Measurements from ENCODE around the gene BTBD16.
A peak's percentile ranks its signal among the peaks of the same experiment; 100 is the strongest.

Gene BTBD16

GRCh38 chr10:122248356-122249302 lies 22.5 kb upstream of the BTBD16 start:
- DNase-seq, result no peak

GRCh38 chr10:122249303-122249850 lies 21.7 kb upstream of the BTBD16 start:
- DNase-seq, result no peak

GRCh38 chr10:122249991-122250750 lies 20.9 kb upstream of the BTBD16 start:
- no peak for DNase-seq

- no peak for DNase-seq
Measured at GRCh38 chr10:122251459-122252255, 19.4 kb upstream of the BTBD16 start.

- DNase-seq, result no peak
Measured at GRCh38 chr10:122252805-122253204, 18.3 kb upstream of the BTBD16 start.

- DNase-seq, result no peak
Measured at GRCh38 chr10:122253605-122254004, 17.5 kb upstream of the BTBD16 start.

- no peak for DNase-seq
Measured at GRCh38 chr10:122254831-122255230, 16.3 kb upstream of the BTBD16 start.

- DNase-seq, result no peak
Measured at GRCh38 chr10:122255509-122256301, 15.4 kb upstream of the BTBD16 start.

GRCh38 chr10:122257041-122257440 lies 14.1 kb upstream of the BTBD16 start:
- no peak for DNase-seq

GRCh38 chr10:122258136-122259074 lies 12.7 kb upstream of the BTBD16 start:
- no peak for DNase-seq

- no peak for DNase-seq
Measured at GRCh38 chr10:122259075-122259466, 12.0 kb upstream of the BTBD16 start.

GRCh38 chr10:122261584-122261983 lies 9.5 kb upstream of the BTBD16 start:
- no peak for DNase-seq

- no peak for DNase-seq
Measured at GRCh38 chr10:122263971-122264370, 7.1 kb upstream of the BTBD16 start.

- DNase-seq, result no peak
Measured at GRCh38 chr10:122264436-122264835, 6.7 kb upstream of the BTBD16 start.

GRCh38 chr10:122264931-122265330 lies 6.2 kb upstream of the BTBD16 start:
- DNase-seq, result no peak

- no peak for DNase-seq
Measured at GRCh38 chr10:122265896-122266295, 5.2 kb upstream of the BTBD16 start.

GRCh38 chr10:122267849-122268737 lies 3.0 kb upstream of the BTBD16 start:
- peak in 1 of 2 donors; percentile 18 for DNase-seq

GRCh38 chr10:122269059-122269687 lies 1.9 kb upstream of the BTBD16 start:
- no peak for DNase-seq

- no peak for DNase-seq
Measured at GRCh38 chr10:122273966-122274545, 3.0 kb downstream of the BTBD16 start.
